GM19193 (cell line): ENCODE data around the gene FEM1B.

Experiments
- POLR2A ChIP-seq: IDR thresholded peaks from 4 replicates; pipeline ENCODE4 v1.6.1; 2011; ENCODE audit not compliant: insufficient read depth, insufficient read length; ENCODE audit errors: extremely low read depth

FEM1B gene

DNA sequence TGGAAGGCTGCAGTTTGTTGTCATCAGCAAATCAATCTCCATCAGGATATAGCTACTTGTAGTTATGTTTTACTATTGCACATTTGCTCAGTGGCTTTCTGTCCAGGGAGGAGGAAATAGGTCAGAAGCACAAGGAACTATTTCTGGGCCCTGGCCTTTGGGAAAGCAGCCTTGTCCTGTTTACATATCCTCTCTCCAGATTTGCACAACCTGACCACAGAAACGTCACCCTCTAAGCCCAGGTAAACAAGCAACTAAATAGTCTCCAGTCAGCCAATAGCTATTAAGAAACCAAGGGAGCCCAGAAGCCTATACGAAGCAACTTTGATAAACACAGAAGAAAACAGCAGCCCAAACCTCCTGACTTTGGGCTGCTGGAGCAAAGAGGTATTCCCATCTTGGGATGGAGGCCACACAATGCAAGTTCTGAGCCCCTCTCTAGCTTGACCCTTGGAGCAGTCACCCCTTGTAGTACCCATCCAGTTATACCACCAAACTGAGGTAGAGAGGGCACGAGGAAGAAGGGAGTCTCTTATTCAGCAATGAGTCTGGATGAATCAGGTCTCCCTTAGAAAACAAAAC is 2.3 kb upstream of the FEM1B start:
- no peak for TF ChIP-seq POLR2A

DNA sequence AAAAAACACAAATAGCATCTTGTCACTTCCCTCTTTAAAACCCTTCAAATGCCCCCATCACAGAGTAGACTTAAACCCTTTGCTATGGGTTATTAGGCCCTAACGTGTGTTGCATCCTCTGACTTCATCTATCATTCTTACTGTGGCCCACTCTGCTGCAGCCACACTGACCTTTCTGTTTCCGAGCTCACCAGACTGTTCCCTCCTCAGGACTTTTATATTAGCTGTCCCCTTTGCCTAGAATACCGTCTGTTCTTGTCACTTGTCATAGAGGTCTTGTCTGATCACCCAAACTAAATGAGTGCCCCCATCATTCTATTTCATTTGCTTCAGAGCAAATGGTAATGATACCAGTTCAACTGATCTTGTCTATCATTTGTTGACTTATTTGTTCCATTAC is 877 bp upstream of the FEM1B start:
- no peak for TF ChIP-seq POLR2A

- TF ChIP-seq POLR2A, result no peak
Measured at GRCh38 chr15:68277131-68277602, 378 bp upstream of the FEM1B start.

DNA sequence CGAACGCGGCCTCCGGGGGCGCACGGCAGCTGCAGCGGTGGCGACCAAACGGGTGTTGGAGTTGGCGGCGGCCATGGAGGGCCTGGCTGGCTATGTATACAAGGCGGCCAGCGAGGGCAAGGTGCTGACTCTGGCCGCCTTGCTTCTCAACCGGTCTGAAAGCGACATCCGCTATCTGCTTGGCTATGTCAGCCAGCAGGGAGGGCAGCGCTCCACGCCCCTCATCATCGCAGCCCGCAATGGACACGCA is 725 bp downstream of the FEM1B start:
- no peak for TF ChIP-seq POLR2A

DNA sequence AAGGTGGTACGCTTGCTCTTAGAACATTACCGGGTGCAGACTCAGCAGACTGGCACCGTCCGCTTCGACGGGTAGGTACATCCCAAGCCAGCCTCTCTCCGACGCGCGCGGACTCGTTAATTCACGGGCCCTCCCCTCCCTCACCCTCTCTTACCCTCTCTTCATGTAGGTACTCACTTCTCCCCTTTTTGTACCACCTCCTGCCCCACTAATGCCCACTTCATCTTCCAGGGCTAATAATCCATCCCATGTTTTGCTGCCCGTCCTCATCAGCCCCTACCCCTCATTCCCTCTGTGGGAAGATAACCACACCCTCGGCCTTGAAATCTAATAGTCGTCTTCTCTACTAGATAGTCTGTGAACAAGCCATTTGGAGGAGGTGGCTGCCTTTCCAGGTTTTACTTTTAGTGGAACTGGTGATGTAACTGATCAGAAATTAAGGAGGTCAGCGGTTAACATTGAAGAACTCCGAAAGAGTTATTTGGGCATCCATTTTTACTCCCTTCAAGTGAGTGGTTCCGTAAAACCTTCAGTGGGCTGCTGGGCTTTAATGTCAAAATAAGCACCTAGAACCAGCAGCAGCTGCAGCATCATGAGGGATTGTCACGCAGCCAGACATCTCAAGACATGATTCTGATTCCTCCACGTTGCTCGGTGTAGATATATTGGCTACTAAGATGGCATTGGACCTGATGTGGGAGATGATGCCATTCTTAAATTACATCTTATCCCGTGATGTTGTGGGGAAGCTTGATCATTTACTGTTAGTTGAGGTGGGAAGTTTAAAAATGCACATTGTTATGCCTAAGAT is 1.3 kb downstream of the FEM1B start:
- no peak for TF ChIP-seq POLR2A

DNA sequence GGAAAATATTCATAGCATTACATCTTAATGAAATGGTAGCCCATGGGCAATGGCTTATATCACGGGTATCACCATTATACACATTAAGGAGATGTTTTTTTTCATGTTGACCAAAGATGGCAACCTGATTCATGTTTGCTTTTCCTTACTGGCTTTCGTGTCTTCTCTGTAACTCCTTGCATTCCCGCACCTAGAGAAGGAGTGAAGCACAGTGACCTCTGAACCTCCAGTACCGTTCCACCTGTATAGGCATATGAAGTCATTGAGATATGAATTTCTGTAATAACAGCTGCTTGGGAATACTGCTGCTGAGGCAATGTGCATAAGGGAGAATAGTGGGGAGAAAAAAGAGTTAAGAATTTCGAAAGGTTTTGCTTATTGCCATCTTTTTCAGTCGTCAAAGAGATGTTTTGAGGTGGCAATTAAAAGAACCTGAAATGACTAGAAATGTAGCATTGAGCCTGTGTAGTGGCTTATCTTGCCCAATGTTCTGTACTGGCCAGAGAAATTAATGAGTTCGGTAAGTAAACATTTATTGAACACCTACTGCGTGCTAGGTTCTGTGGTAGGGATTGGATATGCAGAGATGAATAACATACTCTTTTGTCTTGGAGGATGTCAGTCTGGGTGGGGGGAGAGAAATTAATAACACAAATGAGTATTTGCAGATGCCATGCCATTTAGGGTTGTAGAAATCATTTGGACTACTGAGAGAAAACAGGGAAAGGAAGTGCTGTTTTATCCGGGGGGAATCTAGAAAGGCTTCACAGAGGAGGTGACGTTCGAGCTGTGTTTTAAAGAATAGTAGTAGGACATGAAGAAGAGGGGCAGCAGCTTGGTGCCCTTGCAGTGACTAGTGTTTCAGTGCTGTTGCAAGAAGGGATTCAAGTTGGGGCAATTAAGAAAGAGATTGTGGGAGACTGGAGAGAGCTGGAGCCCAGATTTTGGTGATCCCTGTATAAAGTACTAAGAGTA is 2.5 kb downstream of the FEM1B start:
- TF ChIP-seq POLR2A, result no peak

- no peak for TF ChIP-seq POLR2A
Measured at GRCh38 chr15:68281008-68281407, 3.5 kb downstream of the FEM1B start.

- no peak for TF ChIP-seq POLR2A
Measured at GRCh38 chr15:68283401-68283800, 5.9 kb downstream of the FEM1B start.

DNA sequence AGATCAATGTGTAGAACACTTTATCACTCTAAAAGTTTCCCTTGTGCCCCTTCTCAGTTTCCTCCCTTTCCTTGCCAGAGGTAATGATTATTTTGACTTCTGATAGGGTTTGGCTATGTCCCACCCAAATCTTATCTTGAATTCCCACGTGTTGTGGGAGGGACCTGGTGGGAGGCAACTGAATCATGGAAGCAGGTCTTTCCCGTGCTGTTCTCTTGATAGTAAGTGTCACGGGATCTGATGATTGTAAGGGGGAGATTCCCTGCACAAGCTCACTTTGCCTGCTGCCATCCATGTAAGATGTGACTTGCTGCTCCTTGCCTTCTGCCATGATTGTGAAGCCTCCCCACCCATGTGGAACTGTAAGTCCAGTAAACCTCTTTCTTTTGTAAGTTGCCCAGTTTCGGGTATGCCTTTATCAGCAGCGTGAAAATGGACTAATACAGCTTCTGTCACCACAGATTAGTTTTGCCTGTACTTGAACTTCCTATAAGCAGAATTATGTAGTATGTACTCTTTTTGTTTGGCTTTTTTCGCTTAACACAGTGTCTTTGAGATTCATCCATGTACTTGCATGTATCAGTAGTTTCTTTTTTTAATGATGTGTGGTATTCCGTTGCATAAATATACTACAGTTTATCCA is 7.2 kb downstream of the FEM1B start:
- TF ChIP-seq POLR2A, result no peak

DNA sequence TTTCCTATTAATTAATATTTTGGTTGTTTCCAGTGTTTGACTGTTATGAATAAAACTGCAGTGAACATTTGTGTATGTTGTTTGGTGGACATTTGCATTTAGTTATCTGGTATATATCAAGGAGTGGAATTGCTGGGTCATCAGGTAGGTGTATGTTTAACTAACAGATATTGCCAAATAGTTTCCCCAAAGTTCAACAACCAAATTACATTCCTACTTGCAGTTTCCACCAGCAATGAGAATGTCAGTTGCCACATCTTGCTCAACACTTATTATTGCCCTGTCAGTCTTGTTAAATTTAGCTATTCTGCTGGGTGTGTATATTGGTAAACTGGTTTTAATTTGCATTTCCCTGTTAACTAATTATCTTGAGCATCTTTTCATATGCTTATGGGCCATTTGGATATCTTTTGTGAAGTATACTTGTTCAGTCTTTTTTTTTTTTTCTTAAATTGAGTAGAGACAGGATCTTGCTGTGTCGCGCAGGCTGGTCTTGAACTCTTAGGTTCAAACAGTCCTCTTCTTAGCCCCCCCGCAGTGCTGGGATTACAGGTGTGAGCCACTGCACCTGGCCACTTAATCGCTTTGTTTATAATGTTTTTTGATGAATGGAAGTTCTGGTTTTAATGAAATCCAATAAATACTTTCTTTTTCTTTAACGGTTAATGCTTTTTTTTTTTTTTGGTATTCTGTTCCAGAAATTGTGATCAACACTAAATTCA is 7.9 kb downstream of the FEM1B start:
- TF ChIP-seq POLR2A, result no peak

GRCh38 chr15:68286256-68286655 is 8.7 kb downstream of the FEM1B start:
- TF ChIP-seq POLR2A, result no peak

GRCh38 chr15:68289057-68289456 is 11.5 kb downstream of the FEM1B start:
- TF ChIP-seq POLR2A, result no peak

DNA sequence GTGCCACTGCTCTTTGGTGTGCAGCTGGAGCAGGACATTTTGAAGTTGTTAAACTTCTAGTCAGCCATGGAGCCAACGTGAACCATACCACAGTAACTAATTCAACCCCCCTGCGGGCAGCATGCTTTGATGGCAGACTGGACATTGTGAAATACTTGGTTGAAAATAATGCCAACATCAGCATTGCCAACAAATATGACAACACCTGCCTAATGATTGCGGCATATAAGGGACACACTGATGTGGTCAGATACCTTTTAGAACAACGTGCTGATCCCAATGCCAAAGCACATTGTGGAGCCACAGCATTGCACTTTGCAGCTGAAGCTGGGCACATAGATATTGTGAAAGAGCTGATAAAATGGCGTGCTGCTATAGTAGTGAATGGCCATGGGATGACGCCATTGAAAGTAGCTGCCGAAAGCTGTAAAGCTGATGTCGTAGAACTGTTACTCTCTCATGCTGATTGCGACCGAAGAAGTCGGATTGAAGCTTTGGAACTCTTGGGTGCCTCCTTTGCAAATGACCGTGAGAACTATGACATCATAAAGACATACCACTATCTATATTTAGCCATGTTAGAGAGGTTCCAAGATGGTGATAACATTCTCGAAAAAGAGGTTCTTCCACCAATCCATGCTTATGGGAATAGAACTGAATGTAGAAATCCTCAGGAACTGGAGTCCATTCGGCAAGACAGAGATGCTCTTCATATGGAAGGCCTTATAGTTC is 12.2 kb downstream of the FEM1B start:
- no peak for TF ChIP-seq POLR2A

DNA sequence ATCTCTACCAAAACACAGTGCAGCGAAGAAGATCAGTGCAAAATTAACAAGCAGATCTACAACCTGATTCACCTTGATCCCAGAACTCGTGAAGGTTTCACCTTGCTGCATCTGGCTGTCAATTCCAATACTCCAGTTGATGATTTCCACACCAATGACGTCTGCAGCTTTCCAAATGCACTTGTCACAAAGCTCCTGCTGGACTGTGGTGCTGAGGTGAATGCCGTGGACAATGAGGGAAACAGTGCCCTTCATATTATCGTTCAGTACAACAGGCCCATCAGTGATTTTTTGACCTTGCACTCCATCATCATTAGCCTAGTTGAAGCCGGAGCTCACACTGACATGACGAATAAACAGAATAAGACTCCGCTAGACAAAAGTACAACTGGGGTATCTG is 13.2 kb downstream of the FEM1B start:
- no peak for TF ChIP-seq POLR2A

- no peak for TF ChIP-seq POLR2A
Measured at GRCh38 chr15:68292157-68292781, 14.7 kb downstream of the FEM1B start.
